Mesendoderm (in vitro differentiated cells): ENCODE results near the gene TRPM3.

ENCODE experiments used
- DNase-seq: peaks from one replicate; pipeline ENCODE4 v3.0.0; 2013
- H2AK5ac ChIP-seq: 2 replicates; pipeline ENCODE4 v1.6.1; 2013; ENCODE audit warnings: low read length, inconsistent platforms
- H2BK120ac ChIP-seq: 2 replicates; pipeline ENCODE4 v1.6.1; 2013; ENCODE audit warnings: low read depth, mild to moderate bottlenecking, low read length, moderate library complexity, mixed read lengths
- H2BK15ac ChIP-seq: replicated peaks from 2 replicates; pipeline ENCODE4 v1.6.1; 2013; ENCODE audit warnings: low read depth, mild to moderate bottlenecking, moderate library complexity
- H2BK5ac ChIP-seq: 2 replicates; pipeline ENCODE4 v1.6.1; 2013; ENCODE audit warnings: low read length, inconsistent platforms
- H3K18ac ChIP-seq: 2 replicates; pipeline ENCODE4 v1.6.1; 2013; ENCODE audit warnings: mild to moderate bottlenecking, low read length, mixed read lengths
- H3K23ac ChIP-seq: one replicate; pipeline ENCODE4 v1.6.1; 2013; ENCODE audit warnings: low read length
- H3K27ac ChIP-seq: 2 replicates; pipeline ENCODE4 v1.5.1; 2013; ENCODE audit warnings: low read depth, mild to moderate bottlenecking, inconsistent platforms, low read length, moderate library complexity
- H3K27me3 ChIP-seq: 2 replicates; pipeline ENCODE4 v1.6.1; 2013; ENCODE audit warnings: low read length, control low read depth, mild to moderate bottlenecking, inconsistent platforms; ENCODE audit not compliant: insufficient read depth, poor library complexity
- H3K36me3 ChIP-seq: 2 replicates; pipeline ENCODE4 v1.6.1; 2013; ENCODE audit warnings: low read length, inconsistent platforms; ENCODE audit not compliant: control insufficient read depth, insufficient read depth
- H3K4ac ChIP-seq: one replicate; pipeline ENCODE4 v1.6.1; 2013; ENCODE audit warnings: low read depth, mild to moderate bottlenecking, low read length, moderate library complexity
- H3K4me1 ChIP-seq: 2 replicates; pipeline ENCODE4 v1.6.1; 2013; ENCODE audit warnings: low read depth, low read length, inconsistent platforms; ENCODE audit not compliant: control insufficient read depth
- H3K4me2 ChIP-seq: 2 replicates; pipeline ENCODE4 v1.6.1; 2013; ENCODE audit warnings: low read length
- H3K4me3 ChIP-seq: 2 replicates; pipeline ENCODE4 v1.5.1; 2013; ENCODE audit warnings: mild to moderate bottlenecking, low read length
- H3K56ac ChIP-seq: one replicate; pipeline ENCODE4 v1.6.1; 2013; ENCODE audit warnings: low read length
- H3K79me1 ChIP-seq: 2 replicates; pipeline ENCODE4 v1.6.1; 2013; ENCODE audit warnings: low read length, inconsistent platforms
- H3K79me2 ChIP-seq: 2 replicates; pipeline ENCODE4 v1.6.1; 2013; ENCODE audit warnings: mild to moderate bottlenecking, low read length; ENCODE audit not compliant: control insufficient read depth, insufficient read depth
- H3K9ac ChIP-seq: 2 replicates; pipeline ENCODE4 v1.6.1; 2013; ENCODE audit warnings: low read length, inconsistent platforms
- H4K5ac ChIP-seq: one replicate; pipeline ENCODE4 v1.6.1; 2013; ENCODE audit warnings: low read length
- H4K8ac ChIP-seq: one replicate; pipeline ENCODE4 v1.6.1; 2013; ENCODE audit warnings: low read depth, mild to moderate bottlenecking, control low read depth, low read length, moderate library complexity
- WGBS: extraction: QIAGEN DNeasy Blood & Tissue Kit; methylation state at CpG from one replicate; pipeline ENCODE4 v1.1.7; 2013; ENCODE audit warnings: low lambda C conversion rate, missing lambda C conversion rate; ENCODE audit not compliant: insufficient coverage; ENCODE audit errors: extremely low coverage; 5-methylcytosine and 5-hydroxymethylcytosine counted together

The TRPM3 gene

DNA sequence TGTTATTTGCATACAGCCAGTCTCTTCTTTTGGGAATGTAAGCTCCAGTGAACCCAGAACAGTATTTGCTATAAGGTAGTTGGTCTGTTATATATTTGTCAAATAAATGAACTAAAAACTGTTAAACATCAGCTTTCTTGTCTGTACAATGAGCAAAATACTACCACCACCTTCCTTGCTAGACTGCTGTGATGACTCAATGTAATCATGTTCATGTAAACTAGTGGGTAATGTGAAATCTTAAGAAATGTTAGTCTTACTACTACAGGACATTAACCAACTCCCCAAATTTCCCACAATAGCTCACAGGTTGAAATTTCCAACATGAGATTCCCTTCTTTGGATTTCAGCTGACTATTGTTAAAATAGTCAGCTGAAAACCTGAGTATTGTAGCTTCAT, 176.1 kb downstream of the TRPM3 start:
- Histone ChIP-seq H3K56ac (no peak overlapping the region), H3K23ac (no peak overlapping the region), H2AK5ac (no peak overlapping the region), H2BK15ac (no peak overlapping the region), H3K4me1 (no peaks in the 10 kb centered on the region), H2BK5ac (no peak overlapping the region), H3K27ac (no peak overlapping the region), H3K4me2 (no peak overlapping the region), H3K79me1 (no peaks in the 10 kb centered on the region), H3K18ac (no peak overlapping the region), H4K5ac (no peak overlapping the region), H4K8ac (no peak overlapping the region), H2BK120ac (no peak overlapping the region), H3K9ac (no peak overlapping the region), H3K27me3 (no peaks in the 10 kb centered on the region), H3K36me3 (no peaks in the 10 kb centered on the region), H3K79me2 (no peaks in the 10 kb centered on the region), H3K4ac (no peak overlapping the region), H3K4me3 (no peak overlapping the region)
- no peak for DNase-seq

DNA sequence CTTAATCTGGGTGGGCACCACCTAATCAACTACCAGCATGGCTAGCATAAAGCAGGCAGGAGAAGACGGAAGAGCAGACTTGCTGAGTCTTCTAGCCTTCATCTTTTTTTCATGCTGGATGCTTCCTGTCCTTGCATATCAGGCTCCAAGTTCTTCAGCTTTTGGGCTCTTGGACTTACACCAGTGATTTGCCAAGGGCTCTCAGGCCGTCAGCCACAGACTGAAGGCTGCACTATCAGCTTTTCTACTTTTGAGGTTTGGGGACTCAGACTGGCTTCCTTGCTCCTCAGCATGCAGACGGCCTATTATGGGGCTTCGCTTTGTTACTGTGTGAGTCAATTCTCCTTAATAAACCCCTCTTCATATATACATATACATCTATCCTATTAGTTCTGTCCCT, 180.2 kb downstream of the TRPM3 start:
- H3K4me1 ChIP-seq, result no peaks in the 10 kb centered on the region
- H3K9ac ChIP-seq, result no peak overlapping the region
- no peak overlapping the region for H3K23ac ChIP-seq
- H2BK15ac ChIP-seq, result no peak overlapping the region
- H3K79me1 ChIP-seq, result no peaks in the 10 kb centered on the region
- no peak overlapping the region for H2BK5ac ChIP-seq
- H3K27ac ChIP-seq, result no peak overlapping the region
- no peaks in the 10 kb centered on the region for H3K79me2 ChIP-seq
- no peaks in the 10 kb centered on the region for H3K27me3 ChIP-seq
- no peak overlapping the region for H4K8ac ChIP-seq
- H2BK120ac ChIP-seq, result no peak overlapping the region
- H3K36me3 ChIP-seq, result no peaks in the 10 kb centered on the region
- H3K56ac ChIP-seq, result no peak overlapping the region
- no peak overlapping the region for H3K4ac ChIP-seq
- no peak for DNase-seq
- H4K5ac ChIP-seq, result no peak overlapping the region
- no peak overlapping the region for H2AK5ac ChIP-seq
- H3K18ac ChIP-seq, result no peak overlapping the region
- H3K4me3 ChIP-seq, result no peak overlapping the region
- WGBS, result no CpG with 5 or more reads among the region's 4 CpGs
- no peak overlapping the region for H3K4me2 ChIP-seq

DNA sequence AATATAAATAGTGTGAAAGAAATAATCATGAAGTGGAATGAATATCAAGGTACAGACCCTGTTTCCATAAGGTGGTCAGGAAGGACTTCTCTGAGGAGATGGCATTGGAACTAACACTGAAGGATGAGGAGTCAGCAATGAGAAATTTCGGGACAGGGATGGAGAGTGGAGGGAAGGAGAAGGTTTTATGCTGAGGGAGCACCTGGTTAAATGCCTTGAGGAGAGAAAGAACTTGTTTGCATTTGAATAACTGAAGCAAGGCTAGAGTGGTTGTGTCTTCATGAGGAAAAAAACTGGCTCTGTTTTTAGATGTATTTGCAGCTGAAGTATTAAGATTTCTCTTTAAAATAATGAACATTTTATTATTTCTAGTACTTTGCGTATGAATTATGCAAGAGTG, 180.8 kb downstream of the TRPM3 start:
- WGBS, result no CpG with 5 or more reads among the region's 2 CpGs
- no peak overlapping the region for H2BK5ac ChIP-seq
- no peaks in the 10 kb centered on the region for H3K79me1 ChIP-seq

GRCh38 chr9:70936536-70936935, 184.9 kb downstream of the TRPM3 start:
- no peak overlapping the region for H2BK5ac ChIP-seq
- H2AK5ac ChIP-seq, result no peak overlapping the region
- H3K27ac ChIP-seq, result no peak overlapping the region
- H3K36me3 ChIP-seq, result no peaks in the 10 kb centered on the region
- H3K27me3 ChIP-seq, result no peaks in the 10 kb centered on the region
- H3K79me2 ChIP-seq, result no peaks in the 10 kb centered on the region
- no peak overlapping the region for H3K56ac ChIP-seq
- no peak overlapping the region for H4K5ac ChIP-seq
- no peak overlapping the region for H3K4ac ChIP-seq
- H3K79me1 ChIP-seq, result no peaks in the 10 kb centered on the region
- H3K4me3 ChIP-seq, result no peak overlapping the region
- no peak overlapping the region for H4K8ac ChIP-seq
- H2BK15ac ChIP-seq, result no peak overlapping the region
- no peak overlapping the region for H3K4me2 ChIP-seq
- H3K4me1 ChIP-seq, result no peaks in the 10 kb centered on the region
- no CpG with 5 or more reads among the region's 2 CpGs for WGBS
- no peak for DNase-seq
- H3K23ac ChIP-seq, result no peak overlapping the region
- H3K18ac ChIP-seq, result no peak overlapping the region
- no peak overlapping the region for H2BK120ac ChIP-seq
- no peak overlapping the region for H3K9ac ChIP-seq

More for the DNA sequence above, 180.8 kb downstream of the TRPM3 start:
- Histone ChIP-seq H3K27me3 (no peaks in the 10 kb centered on the region), H2AK5ac (no peak overlapping the region), H3K9ac (no peak overlapping the region), H3K36me3 (no peaks in the 10 kb centered on the region), H3K4me2 (no peak overlapping the region), H3K56ac (no peak overlapping the region), H3K4me3 (no peak overlapping the region), H3K4ac (no peak overlapping the region), H3K27ac (no peak overlapping the region), H2BK15ac (no peak overlapping the region), H3K4me1 (no peaks in the 10 kb centered on the region), H3K18ac (no peak overlapping the region), H3K23ac (no peak overlapping the region), H3K79me2 (no peaks in the 10 kb centered on the region), H2BK120ac (no peak overlapping the region), H4K5ac (no peak overlapping the region), H4K8ac (no peak overlapping the region)
- no peak for DNase-seq

DNA sequence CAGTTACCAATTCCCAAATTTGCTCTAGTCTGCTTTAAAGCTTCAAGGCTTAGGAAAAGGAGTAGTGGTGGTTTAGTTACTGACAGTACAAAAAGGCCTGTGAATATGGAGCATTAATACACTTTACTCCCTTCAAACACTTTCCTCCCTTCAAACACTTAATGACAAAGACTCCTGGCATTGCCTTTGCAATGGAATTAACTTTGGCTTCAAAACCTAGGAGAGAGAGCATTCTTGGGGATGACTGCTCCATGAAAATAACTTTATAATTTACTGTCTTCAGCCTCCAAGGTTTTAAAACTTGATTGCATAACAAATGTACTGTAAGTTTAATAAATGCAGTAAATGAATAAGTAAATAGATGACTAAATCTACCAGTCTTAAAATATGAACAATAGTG, 185.6 kb downstream of the TRPM3 start:
- Histone ChIP-seq H3K79me2 (no peaks in the 10 kb centered on the region), H3K4me1 (no peaks in the 10 kb centered on the region), H3K4me2 (no peak overlapping the region), H2AK5ac (no peak overlapping the region), H2BK120ac (no peak overlapping the region), H3K23ac (no peak overlapping the region), H4K5ac (no peak overlapping the region), H3K9ac (no peak overlapping the region), H3K4me3 (no peak overlapping the region), H3K4ac (no peak overlapping the region), H2BK5ac (no peak overlapping the region), H4K8ac (no peak overlapping the region), H3K27ac (no peak overlapping the region), H3K79me1 (no peaks in the 10 kb centered on the region), H3K56ac (no peak overlapping the region), H2BK15ac (no peak overlapping the region), H3K27me3 (no peaks in the 10 kb centered on the region), H3K36me3 (no peaks in the 10 kb centered on the region), H3K18ac (no peak overlapping the region)
- DNase-seq, result no peak

DNA sequence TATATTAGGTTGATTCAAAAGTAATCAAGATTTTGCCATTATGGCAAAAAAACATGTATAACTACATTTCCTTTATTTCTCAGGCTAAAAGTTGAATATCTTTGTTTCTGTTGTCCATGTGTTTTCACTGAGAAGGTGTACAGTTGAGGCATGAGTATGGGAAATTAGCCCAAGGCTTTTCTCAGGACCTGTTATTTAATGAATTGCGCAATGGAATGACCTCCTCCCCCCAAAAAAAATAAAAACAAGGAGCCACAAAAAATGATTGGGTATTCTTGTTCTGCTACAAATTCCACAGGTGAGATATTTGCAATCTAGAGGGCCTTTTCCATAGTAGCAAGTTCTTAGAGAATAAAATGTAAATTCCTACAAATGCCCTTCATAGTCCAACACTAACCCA, 186.8 kb downstream of the TRPM3 start:
- Histone ChIP-seq H3K27me3 (no peaks in the 10 kb centered on the region), H4K5ac (no peak overlapping the region), H2BK15ac (no peak overlapping the region), H3K18ac (no peak overlapping the region), H3K4me1 (no peaks in the 10 kb centered on the region), H3K4me3 (no peak overlapping the region), H3K4ac (no peak overlapping the region), H3K79me2 (no peaks in the 10 kb centered on the region), H4K8ac (no peak overlapping the region), H3K27ac (no peak overlapping the region), H3K9ac (no peak overlapping the region), H3K23ac (no peak overlapping the region), H3K36me3 (no peaks in the 10 kb centered on the region), H2AK5ac (no peak overlapping the region), H3K56ac (no peak overlapping the region), H3K4me2 (no peak overlapping the region), H2BK120ac (no peak overlapping the region), H2BK5ac (no peak overlapping the region), H3K79me1 (no peaks in the 10 kb centered on the region)
- no CpG with 5 or more reads among the region's 1 CpG for WGBS
- DNase-seq, result no peak
